HG02885 (cell line): ENCODE data around the gene CD79B.
"Not testable (repeated sequence)": the region's sequence is repeated elsewhere in the genome, so short reads cannot be mapped to it uniquely, and the experiment has no call there.

Experiments
- ATAC-seq: cut with Tn5 transposase; IDR thresholded peaks from one replicate; pipeline ENCODE4 v1.9.1; 2021; ENCODE audit warnings: mild to moderate bottlenecking; ENCODE audit not compliant: unreplicated experiment, poor library complexity

CD79B gene

GRCh38 chr17:63934183-63935112 is 2.3 kb upstream of the CD79B start:
- no peak for ATAC-seq

- no peak for ATAC-seq
Measured at GRCh38 chr17:63933598-63933997, 1.5 kb upstream of the CD79B start.

GRCh38 chr17:63932721-63933120 is 590 bp upstream of the CD79B start:
- ATAC-seq, result no peak

GRCh38 chr17:63930951-63931575 is 1.1 kb downstream of the CD79B start:
- ATAC-seq, result peak; percentile 56

- ATAC-seq, result no peak
Measured at GRCh38 chr17:63929860-63930766, 2.0 kb downstream of the CD79B start.

- no peak for ATAC-seq
Measured at GRCh38 chr17:63928966-63929695, 3.0 kb downstream of the CD79B start.

GRCh38 chr17:63928172-63928666 is 3.9 kb downstream of the CD79B start:
- ATAC-seq, result no peak

GRCh38 chr17:63927464-63928171 is 4.5 kb downstream of the CD79B start:
- ATAC-seq, result no peak

- ATAC-seq, result no peak
Measured at GRCh38 chr17:63926164-63926563, 6.0 kb downstream of the CD79B start.

GRCh38 chr17:63925615-63926014 is 6.5 kb downstream of the CD79B start:
- ATAC-seq, result no peak

GRCh38 chr17:63922402-63922801 is 9.7 kb downstream of the CD79B start:
- not testable (repeated sequence) for ATAC-seq

GRCh38 chr17:63920779-63921178 is 11.4 kb downstream of the CD79B start:
- ATAC-seq, result not testable (repeated sequence)

- ATAC-seq, result not testable (repeated sequence)
Measured at GRCh38 chr17:63920050-63920449, 12.1 kb downstream of the CD79B start.

GRCh38 chr17:63919311-63919723 is 12.8 kb downstream of the CD79B start:
- ATAC-seq, result peak; percentile 74

- ATAC-seq, result not testable (repeated sequence)
Measured at GRCh38 chr17:63918789-63919305, 13.3 kb downstream of the CD79B start, which contains the start of gene GH1. TSS of gene GH1 (minus strand) at chr17:63918839. CDS start at chr17:63918776, 63 bp downstream.

- no peak for ATAC-seq
Measured at GRCh38 chr17:63918305-63918704, 13.8 kb downstream of the CD79B start.

- ATAC-seq, result no peak
Measured at GRCh38 chr17:63917646-63918045, 14.5 kb downstream of the CD79B start.

- not testable (repeated sequence) for ATAC-seq
Measured at GRCh38 chr17:63917206-63917605, 14.9 kb downstream of the CD79B start.
